GM12891 (cell line): ENCODE measurements around the gene CDH22.

Experiments
- POLR2A ChIP-seq: IDR thresholded peaks from 2 replicates; pipeline ENCODE4 v1.6.1; 2011; ENCODE audit warnings: low read depth, low read length, control low read depth
- POLR2AphosphoS5 ChIP-seq: IDR thresholded peaks from 2 replicates; pipeline ENCODE4 v1.6.1; 2011; ENCODE audit warnings: low read depth, low read length, control low read depth
- SPI1 ChIP-seq: IDR thresholded peaks from 2 replicates; pipeline ENCODE4 v1.6.1; 2011; ENCODE audit warnings: low read depth, low read length, control low read depth
- TAF1 ChIP-seq: IDR thresholded peaks from 2 replicates; pipeline ENCODE4 v1.6.1; 2011; ENCODE audit warnings: low read depth, low read length, control low read depth

- TF ChIP-seq POLR2A (no peak), POLR2AphosphoS5 (no peak), TAF1 (no peak), SPI1 (no peak)
These were observed 57.1 kb downstream of the CDH22 start for GRCh38 chr20:46251211-46251673.
